ENCODE measurements around the gene SPRR4.
"Not testable (repeated sequence)": the region's sequence is repeated elsewhere in the genome, so short reads cannot be mapped to it uniquely, and the experiment has no call there.

SPRR4 gene

GRCh38 chr1:152996633-152997400 is 26.4 kb downstream of the SPRR4 start:
- TF ChIP-seq CTCF (IDR thresholded peaks at IDR 0.05; ENCODE audit: control insufficient read depth, insufficient read depth, low read depth, low read length, missing control alignments) = no peak
- DNase-seq (ENCODE audit: low read depth) = no peak
- no peak overlapping the region for H3K4me3 ChIP-seq (ENCODE audit: control insufficient read depth, low read depth, low read length)

- DNase-seq (ENCODE audit: low read depth) = no peak
- H3K4me3 ChIP-seq (ENCODE audit: control insufficient read depth, low read depth, low read length) = no peak overlapping the region
- TF ChIP-seq CTCF (IDR thresholded peaks at IDR 0.05; ENCODE audit: control insufficient read depth, insufficient read depth, low read depth, low read length, missing control alignments) = no peak
Measured at GRCh38 chr1:152997901-152998300, 27.5 kb downstream of the SPRR4 start.

- DNase-seq (ENCODE audit: low read depth) = no peak
- H3K4me3 ChIP-seq (ENCODE audit: control insufficient read depth, low read depth, low read length) = no peak overlapping the region
- TF ChIP-seq CTCF (IDR thresholded peaks at IDR 0.05; ENCODE audit: control insufficient read depth, insufficient read depth, low read depth, low read length, missing control alignments) = no peak
Measured at GRCh38 chr1:152998476-152998875, 28.0 kb downstream of the SPRR4 start.

- no peak for DNase-seq (ENCODE audit: low read depth)
- no peak overlapping the region for H3K4me3 ChIP-seq (ENCODE audit: control insufficient read depth, low read depth, low read length)
- no peak for TF ChIP-seq CTCF (IDR thresholded peaks at IDR 0.05; ENCODE audit: control insufficient read depth, insufficient read depth, low read depth, low read length, missing control alignments)
Measured at GRCh38 chr1:152999818-153000217, 29.4 kb downstream of the SPRR4 start.

- no peak overlapping the region for H3K4me3 ChIP-seq (ENCODE audit: control insufficient read depth, low read depth, low read length)
- TF ChIP-seq CTCF (IDR thresholded peaks at IDR 0.05; ENCODE audit: control insufficient read depth, insufficient read depth, low read depth, low read length, missing control alignments) = no peak
- DNase-seq (ENCODE audit: low read depth) = no peak
Measured at GRCh38 chr1:153000294-153000693, 29.8 kb downstream of the SPRR4 start.

GRCh38 chr1:153001382-153001781 is 30.9 kb downstream of the SPRR4 start, which contains the start of gene SPRR3:
Gene SPRR3 (plus strand): TSS chr1:153001749. CDS start chr1:153003021, 1,272 bp downstream.
- TF ChIP-seq CTCF (IDR thresholded peaks at IDR 0.05; ENCODE audit: control insufficient read depth, insufficient read depth, low read depth, low read length, missing control alignments) = no peak
- DNase-seq (ENCODE audit: low read depth) = no peak

GRCh38 chr1:153011235-153011758 is 40.8 kb downstream of the SPRR4 start:
- not testable (repeated sequence) for H3K4me3 ChIP-seq (ENCODE audit: control insufficient read depth, low read depth, low read length); DNase-seq (ENCODE audit: low read depth)

More at GRCh38 chr1:153001382-153001781, 30.9 kb downstream of the SPRR4 start, which contains the start of gene SPRR3:
- H3K4me3 ChIP-seq (ENCODE audit: control insufficient read depth, low read depth, low read length) = no peak within 1 kb of the TSS

- DNase-seq (ENCODE audit: low read depth); H3K4me3 ChIP-seq (ENCODE audit: control insufficient read depth, low read depth, low read length): not testable (repeated sequence)
Measured at GRCh38 chr1:153021829-153022228, 51.4 kb downstream of the SPRR4 start.

Data from AG09309 (cell line).